Left lung (tissue), 14 donors: ENCODE results near the gene UGT3A1. TPM values are rescaled to one million over a fixed set of nuclear protein-coding genes. Genes with fewer than 3 reads are reported as not detected.
"Not testable (repeated sequence)": the region's sequence is repeated elsewhere in the genome, so short reads cannot be mapped to it uniquely, and the experiment has no call there.

Source experiments
- ATAC-seq: fragments of 200-7000 bp; cut with Tn5 transposase; one replicate; pipeline ENCODE4 v1.9.1; 2020; ENCODE audit warnings: moderate library complexity
- DNase-seq, 4 donors: peaks; one replicate each; pipeline ENCODE4 v3.0.0-alpha.2; 2013 to 2020
- H3K27ac ChIP-seq, 2 donors: fragments of 200-600 bp; sonication (generic) in 1 of 2; one replicate each; pipeline versions ENCODE4 v1.5.0 to v1.8.0; 2020 to 2021
- H3K27me3 ChIP-seq, 2 donors: fragments of 200-600 bp; sonication (generic) in 1 of 2; one replicate each; pipeline versions ENCODE4 v1.5.0 to v1.8.0; 2020 to 2021
- H3K36me3 ChIP-seq, 2 donors: fragments of 200-600 bp; sonication (generic) in 1 of 2; one replicate each; pipeline versions ENCODE4 v1.5.0 to v1.8.0; 2020 to 2021
- H3K4me1 ChIP-seq, 2 donors: fragments of 200-600 bp; one replicate each; pipeline ENCODE4 v1.8.0; 2021
- H3K4me3 ChIP-seq, 2 donors: fragments of 200-600 bp; sonication (generic) in 1 of 2; one replicate each; pipeline versions ENCODE4 v1.5.0 to v1.8.0; 2020 to 2021; ENCODE audit warnings: mild to moderate bottlenecking in 1 of 2
- H3K9me3 ChIP-seq, 2 donors: fragments of 200-600 bp; sonication (generic) in 1 of 2; one replicate each; pipeline versions ENCODE4 v1.5.0 to v1.8.0; 2020 to 2021
- CTCF ChIP-seq, 2 donors: fragments of 200-600 bp; sonication (generic) in 1 of 2; IDR thresholded peaks; one replicate each; pipeline versions ENCODE4 v1.5.0 to v1.8.0; 2021; ENCODE audit warnings: antibody characterized with exemption in 2 of 2
- intact Hi-C, 2 donors: fragments of 100-400 bp; cut with DNase I; formaldehyde crosslinking; loops; one replicate each; pipeline versions ENCODE4 v1.11.2 to v1.14.2; 2022
- long read RNA-seq, 12 donors: library from polyadenylated mRNA in 2 of 12; unstranded in 2 of 12; transcript quantifications; one replicate each; pipeline ENCODE4 v2.0.0 and lab custom pipeline, GENCODE V29; 2019 to 2026
- polyA plus RNA-seq, 6 donors: library from polyadenylated mRNA; unstranded; fragments of 120-200 nt; gene quantifications; one replicate each; pipeline ENCODE4 v1.2.1, GENCODE V29; 2013; ENCODE audit not compliant: insufficient read length in 6 of 6
- total RNA-seq, 2 donors: library from RNA; stranded (reverse); fragmentation: NEBNext Ultra II Directional; extraction: Animal tissue kit (Norgen Biotek cat#: 25700); gene quantifications; one replicate each; pipeline ENCODE4 v1.2.1, GENCODE V29; 2021
- donor health status: DM: no; HTN: yes; CAD: no.
- donor health status: DM: no; HTN: no; CAD: no.

Gene UGT3A1
- total RNA-seq (not detected), polyA plus RNA-seq (under 1 TPM; 0.10 to 0.77 (median 0.28) TPM)
- long read RNA-seq, donor 1 = 0 reads
- long read RNA-seq, donor 2 = 0 reads
- long read RNA-seq, donor 3 = 0 reads
- long read RNA-seq, donor 4 = 0 reads
- long read RNA-seq, donor 5 = 0 reads
- long read RNA-seq, donor 6 = 0 reads
- long read RNA-seq, donor 7 = 0 reads
- long read RNA-seq, donor 8 = 0 reads
- long read RNA-seq, donor 9 = 0 reads
- long read RNA-seq, donor 10 = 0 reads
- long read RNA-seq, donor 11 = 0 reads
- long read RNA-seq, donor 12 = 0 reads

- H3K4me3 ChIP-seq = no peak within 1 kb of the TSS
- ATAC-seq (no peak), DNase-seq (peak in 1 of 4 donors; percentile 5)
- no peaks in the 10 kb centered on the region for H3K36me3 ChIP-seq
- H3K9me3 ChIP-seq = no peaks in the 10 kb centered on the region
- H3K27ac ChIP-seq = no peak within 1 kb of the TSS
- H3K27me3 ChIP-seq = peaks cover 0 to 34% of the 10 kb centered on the region in 2 donors
- H3K4me1 ChIP-seq = no peaks in the 10 kb centered on the region
- no peak for TF ChIP-seq CTCF (IDR thresholded peaks at IDR 0.05)
- intact Hi-C loops = no loop called here
Observed at GRCh38 chr5:35990941-35991611, at the start of gene UGT3A1. UGT3A1 (minus strand) TSS chr5:35991390; CDS start chr5:35991240, 150 bp downstream.

- no peak overlapping the region for H3K4me3 ChIP-seq
- intact Hi-C loops = no loop called here
Observed at GRCh38 chr5:36035696-36036095, 44.5 kb upstream of the UGT3A1 start.

GRCh38 chr5:36034536-36035134 lies 43.4 kb upstream of the UGT3A1 start:
- H3K27ac ChIP-seq, H3K27me3 ChIP-seq, DNase-seq, intact Hi-C loops, H3K4me1 ChIP-seq, H3K4me3 ChIP-seq, H3K9me3 ChIP-seq, H3K36me3 ChIP-seq: not testable (repeated sequence)
- peak; percentile 36 for ATAC-seq

More at GRCh38 chr5:36035696-36036095, 44.5 kb upstream of the UGT3A1 start:
- Histone ChIP-seq H3K36me3 (no peaks in the 10 kb centered on the region), H3K27me3 (no peaks in the 10 kb centered on the region), H3K4me1 (no peaks in the 10 kb centered on the region), H3K9me3 (no peaks in the 10 kb centered on the region), H3K27ac (no peak overlapping the region)
- DNase-seq (peak in 1 of 4 donors; percentile 68), ATAC-seq (no peak)
- TF ChIP-seq CTCF (IDR thresholded peaks at IDR 0.05) = no peak

GRCh38 chr5:36033486-36033885 lies 42.3 kb upstream of the UGT3A1 start:
- Histone ChIP-seq H3K4me3 (no peak overlapping the region), H3K4me1 (no peaks in the 10 kb centered on the region), H3K9me3 (no peaks in the 10 kb centered on the region), H3K27ac (no peak overlapping the region), H3K27me3 (no peaks in the 10 kb centered on the region), H3K36me3 (no peaks in the 10 kb centered on the region)
- ATAC-seq (no peak), DNase-seq (no peak)
- intact Hi-C loops = no loop called here
- no peak for TF ChIP-seq CTCF (IDR thresholded peaks at IDR 0.05)

- no peak for ATAC-seq
- no peak for TF ChIP-seq CTCF (IDR thresholded peaks at IDR 0.05)
Observed at GRCh38 chr5:36033047-36033446, 41.9 kb upstream of the UGT3A1 start.

More at GRCh38 chr5:36033047-36033446, 41.9 kb upstream of the UGT3A1 start:
- no peak for DNase-seq
- no peaks in the 10 kb centered on the region for H3K36me3 ChIP-seq
- H3K9me3 ChIP-seq = no peaks in the 10 kb centered on the region
- no peak overlapping the region for H3K4me3 ChIP-seq
- no peaks in the 10 kb centered on the region for H3K27me3 ChIP-seq
- no peak overlapping the region for H3K27ac ChIP-seq
- no peaks in the 10 kb centered on the region for H3K4me1 ChIP-seq
- intact Hi-C loops = no loop called here
